Right renal pelvis (tissue), 4 donors: Measurements from ENCODE around the gene KRT1. TPM values are rescaled to one million over a fixed set of nuclear protein-coding genes. Genes with fewer than 3 reads are reported as not detected.
"Not testable (repeated sequence)": the region's sequence is repeated elsewhere in the genome, so short reads cannot be mapped to it uniquely, and the experiment has no call there.

ENCODE experiments used
- DNase-seq, 4 donors: peaks; one replicate each; pipeline ENCODE4 v3.0.0-alpha.2; 2013; ENCODE audit warnings: low read depth in 4 of 4, low spot score in 3 of 4, missing footprints in 1 of 4
- polyA plus RNA-seq, 4 donors: library from polyadenylated mRNA; unstranded; fragments of 120-200 nt; gene quantifications; one replicate each; pipeline ENCODE4 v1.2.1, GENCODE V29; 2013; ENCODE audit not compliant: insufficient read length in 4 of 4

The KRT1 gene
- under 1 TPM; 0.07 to 0.43 (median 0.29) TPM for polyA plus RNA-seq

GRCh38 chr12:52680363-52680762 is at the start of gene KRT1:
TSS of gene KRT1 (minus strand) at chr12:52680407. CDS start at chr12:52680348, 59 bp downstream.
- no peak for DNase-seq

- DNase-seq, result no peak
Measured at GRCh38 chr12:52729147-52729546, 48.9 kb upstream of the KRT1 start.

GRCh38 chr12:52728374-52728773 is 48.2 kb upstream of the KRT1 start:
- no peak for DNase-seq

GRCh38 chr12:52727037-52727436 is 46.8 kb upstream of the KRT1 start:
- DNase-seq, result no peak

GRCh38 chr12:52726451-52726850 is 46.2 kb upstream of the KRT1 start:
- DNase-seq, result no peak

- no peak for DNase-seq
Measured at GRCh38 chr12:52724384-52724783, 44.2 kb upstream of the KRT1 start.

- DNase-seq, result no peak
Measured at GRCh38 chr12:52722680-52723079, 42.5 kb upstream of the KRT1 start.

- DNase-seq, result no peak
Measured at GRCh38 chr12:52721838-52722470, 41.7 kb upstream of the KRT1 start.

- no peak for DNase-seq
Measured at GRCh38 chr12:52720365-52720886, 40.2 kb upstream of the KRT1 start.

- no peak for DNase-seq
Measured at GRCh38 chr12:52716061-52716460, 35.9 kb upstream of the KRT1 start.

GRCh38 chr12:52715416-52715815 is 35.2 kb upstream of the KRT1 start:
- DNase-seq, result no peak

GRCh38 chr12:52714887-52715281 is 34.7 kb upstream of the KRT1 start:
- DNase-seq, result no peak

GRCh38 chr12:52713960-52714886 is 34.0 kb upstream of the KRT1 start:
- DNase-seq, result no peak

GRCh38 chr12:52712122-52712521 is 31.9 kb upstream of the KRT1 start:
- not testable (repeated sequence) for DNase-seq

GRCh38 chr12:52710730-52711129 is 30.5 kb upstream of the KRT1 start:
- DNase-seq, result no peak

GRCh38 chr12:52708010-52708409 is 27.8 kb upstream of the KRT1 start:
- DNase-seq, result no peak

GRCh38 chr12:52704464-52704863 is 24.3 kb upstream of the KRT1 start:
- DNase-seq, result no peak

- DNase-seq, result no peak
Measured at GRCh38 chr12:52703878-52704277, 23.7 kb upstream of the KRT1 start.

- DNase-seq, result no peak
Measured at GRCh38 chr12:52703424-52703823, 23.2 kb upstream of the KRT1 start, which contains the start of gene KRT77. TSS of gene KRT77 (minus strand) at chr12:52703524. CDS start at chr12:52703434, 90 bp downstream.

- no peak for DNase-seq
Measured at GRCh38 chr12:52702338-52702737, 22.1 kb upstream of the KRT1 start.

GRCh38 chr12:52701281-52701680 is 21.1 kb upstream of the KRT1 start:
- DNase-seq, result no peak
